GM19463 (cell line): Measurements from ENCODE around the gene PLEKHM2.

Experiments used
- ATAC-seq: cut with Tn5 transposase; IDR thresholded peaks from one replicate; pipeline ENCODE4 v1.9.1; 2021; ENCODE audit warnings: mild to moderate bottlenecking, moderate library complexity; ENCODE audit not compliant: unreplicated experiment

The PLEKHM2 gene

DNA sequence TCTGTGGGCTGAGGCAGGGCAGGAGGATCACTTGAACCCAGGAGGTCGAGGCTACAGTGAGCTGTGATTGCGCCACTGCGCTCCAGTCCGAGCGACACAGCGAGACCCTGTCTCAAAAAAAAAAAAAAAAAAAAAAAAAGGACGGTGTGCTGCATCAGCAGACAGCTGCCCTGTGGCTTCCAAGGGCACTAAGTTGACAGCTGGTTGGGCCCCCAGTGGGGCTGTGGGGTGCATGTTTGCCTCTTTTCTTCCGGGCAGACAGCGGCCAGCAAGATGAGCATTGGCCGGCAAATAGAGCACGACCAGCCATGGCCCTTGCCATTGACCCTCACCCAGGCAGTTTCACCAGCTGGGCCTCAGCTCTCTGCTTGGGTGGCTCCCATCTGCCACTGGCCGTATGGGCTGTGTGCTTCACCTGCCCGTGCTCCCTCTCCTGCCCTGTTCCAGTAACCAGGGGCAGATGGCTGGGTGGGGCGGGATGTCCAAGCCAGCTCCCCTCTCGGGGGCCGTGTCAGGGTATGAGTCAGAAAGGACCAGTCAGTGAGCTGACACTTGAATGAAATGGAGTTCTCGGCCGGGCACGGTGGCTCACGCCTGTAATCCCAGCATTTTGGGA, 39.6 kb downstream of the PLEKHM2 start:
- no peak for ATAC-seq

DNA sequence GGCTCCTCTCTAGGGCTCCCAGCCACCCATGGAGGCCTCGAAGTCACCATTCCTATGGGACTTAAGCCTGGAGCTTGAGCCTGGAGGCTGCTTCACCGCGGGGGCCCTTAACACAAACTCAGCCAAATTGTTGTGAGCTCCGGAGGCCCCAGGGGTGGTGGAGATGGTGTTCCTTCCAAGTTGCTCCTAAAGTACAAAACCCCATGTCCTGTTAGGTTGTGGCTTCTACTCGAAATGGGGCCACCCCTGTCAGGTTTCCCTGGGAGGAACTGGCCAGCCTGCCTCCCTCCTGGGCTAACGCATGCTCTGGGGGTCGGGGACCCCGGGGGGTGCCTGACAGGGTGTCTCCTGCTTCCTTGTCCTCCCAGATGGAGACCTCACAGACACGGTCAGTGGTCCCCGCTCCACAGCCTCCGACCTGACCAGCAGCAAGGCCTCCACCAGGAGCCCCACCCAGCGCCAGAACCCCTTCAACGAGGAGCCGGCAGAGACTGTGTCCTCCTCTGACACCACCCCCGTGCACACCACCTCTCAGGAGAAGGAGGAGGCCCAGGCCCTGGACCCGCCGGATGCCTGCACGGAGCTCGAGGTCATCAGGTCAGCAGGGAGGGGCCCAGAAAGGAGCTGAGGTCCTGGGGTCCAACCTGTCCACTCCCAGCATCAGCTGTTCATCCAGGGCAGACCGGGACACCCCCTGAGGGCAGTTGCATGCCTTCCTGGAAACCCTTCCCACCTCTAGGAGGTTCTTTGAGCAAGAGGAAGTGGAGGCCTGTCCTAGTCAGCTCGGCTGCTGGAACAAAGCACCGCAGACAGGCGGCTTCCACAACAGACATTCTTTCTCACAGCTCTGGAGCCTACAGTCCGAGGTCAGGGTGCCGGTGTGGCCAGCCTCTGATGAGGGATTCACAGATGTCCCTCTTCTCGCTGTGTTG, 41.1 kb downstream of the PLEKHM2 start:
- ATAC-seq: no peak

DNA sequence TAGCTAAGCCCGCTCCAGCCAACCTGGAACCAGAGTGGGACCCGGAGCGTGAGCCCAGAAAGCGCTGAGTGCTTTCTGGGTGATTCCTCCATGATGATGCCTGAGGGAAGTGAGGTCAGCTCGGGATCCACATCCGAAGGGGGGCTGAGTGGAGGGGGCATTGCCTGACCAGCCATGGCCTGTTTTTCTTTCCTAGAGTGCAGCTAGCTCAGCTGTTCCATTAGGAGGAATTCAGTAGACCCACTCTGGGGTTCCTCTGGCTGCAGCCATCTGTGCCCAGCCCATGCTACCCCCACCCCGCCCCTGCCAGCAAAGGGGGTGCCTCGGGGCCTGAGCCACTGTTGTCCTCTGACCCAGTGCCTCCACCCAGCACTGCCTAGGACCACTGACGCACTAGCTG, 42.4 kb downstream of the PLEKHM2 start:
- ATAC-seq: no peak

DNA sequence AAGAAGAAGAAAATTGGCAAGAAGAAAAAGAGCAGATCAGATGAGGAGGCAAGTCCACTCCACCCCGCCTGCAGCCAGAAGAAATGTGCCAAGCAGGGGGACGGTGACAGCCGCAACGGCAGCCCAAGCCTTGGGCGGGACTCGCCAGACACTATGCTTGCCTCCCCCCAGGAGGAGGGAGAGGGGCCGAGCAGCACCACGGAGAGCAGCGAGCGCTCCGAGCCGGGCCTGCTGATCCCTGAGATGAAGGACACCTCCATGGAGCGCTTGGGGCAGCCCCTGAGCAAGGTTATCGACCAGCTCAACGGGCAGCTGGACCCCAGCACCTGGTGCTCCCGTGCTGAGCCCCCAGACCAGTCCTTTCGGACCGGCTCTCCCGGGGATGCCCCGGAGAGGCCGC, 42.9 kb downstream of the PLEKHM2 start:
- ATAC-seq: no peak

DNA sequence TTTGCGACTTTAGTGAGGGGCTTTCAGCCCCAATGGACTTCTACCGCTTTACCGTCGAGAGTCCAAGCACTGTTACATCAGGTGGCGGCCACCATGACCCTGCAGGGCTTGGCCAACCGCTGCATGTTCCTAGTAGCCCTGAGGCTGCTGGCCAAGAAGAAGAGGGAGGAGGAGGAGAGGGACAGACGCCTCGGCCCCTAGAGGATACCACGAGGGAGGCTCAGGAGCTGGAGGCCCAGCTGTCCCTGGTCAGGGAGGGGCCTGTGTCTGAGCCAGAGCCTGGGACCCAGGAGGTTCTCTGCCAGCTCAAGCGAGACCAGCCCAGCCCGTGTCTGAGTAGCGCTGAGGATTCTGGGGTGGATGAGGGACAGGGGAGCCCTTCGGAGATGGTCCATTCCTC, 43.3 kb downstream of the PLEKHM2 start:
- no peak for ATAC-seq

DNA sequence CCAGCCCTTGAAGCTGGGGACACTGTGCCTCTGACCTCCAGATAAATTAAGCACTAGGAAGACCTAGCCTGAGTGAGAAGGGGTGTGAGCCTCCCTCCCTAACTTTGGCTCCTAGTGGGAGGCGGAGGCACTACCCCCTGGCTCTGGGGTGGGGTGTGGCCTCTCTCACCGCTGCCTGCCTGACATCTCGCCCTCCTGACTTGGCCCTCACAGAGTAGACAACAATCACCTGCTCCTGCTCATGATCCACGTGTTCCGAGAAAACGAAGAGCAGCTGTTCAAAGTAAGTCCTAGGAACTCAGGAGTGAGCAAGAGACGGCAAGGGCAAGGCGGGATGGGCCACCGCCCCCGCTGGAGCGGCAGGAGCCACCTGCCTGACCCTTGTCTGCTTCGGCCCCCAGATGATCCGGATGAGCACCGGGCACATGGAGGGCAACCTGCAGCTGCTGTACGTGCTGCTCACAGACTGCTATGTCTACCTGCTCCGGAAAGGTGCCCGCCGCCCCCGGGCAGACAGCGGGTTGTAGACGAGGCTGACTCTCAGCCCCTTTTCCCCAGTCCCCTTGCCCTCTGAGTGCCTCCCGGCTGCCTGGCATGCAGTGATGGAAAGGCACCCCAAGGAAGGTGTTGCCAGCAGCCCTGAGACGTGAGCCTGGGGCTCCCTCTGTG, 43.9 kb downstream of the PLEKHM2 start:
- ATAC-seq: no peak

DNA sequence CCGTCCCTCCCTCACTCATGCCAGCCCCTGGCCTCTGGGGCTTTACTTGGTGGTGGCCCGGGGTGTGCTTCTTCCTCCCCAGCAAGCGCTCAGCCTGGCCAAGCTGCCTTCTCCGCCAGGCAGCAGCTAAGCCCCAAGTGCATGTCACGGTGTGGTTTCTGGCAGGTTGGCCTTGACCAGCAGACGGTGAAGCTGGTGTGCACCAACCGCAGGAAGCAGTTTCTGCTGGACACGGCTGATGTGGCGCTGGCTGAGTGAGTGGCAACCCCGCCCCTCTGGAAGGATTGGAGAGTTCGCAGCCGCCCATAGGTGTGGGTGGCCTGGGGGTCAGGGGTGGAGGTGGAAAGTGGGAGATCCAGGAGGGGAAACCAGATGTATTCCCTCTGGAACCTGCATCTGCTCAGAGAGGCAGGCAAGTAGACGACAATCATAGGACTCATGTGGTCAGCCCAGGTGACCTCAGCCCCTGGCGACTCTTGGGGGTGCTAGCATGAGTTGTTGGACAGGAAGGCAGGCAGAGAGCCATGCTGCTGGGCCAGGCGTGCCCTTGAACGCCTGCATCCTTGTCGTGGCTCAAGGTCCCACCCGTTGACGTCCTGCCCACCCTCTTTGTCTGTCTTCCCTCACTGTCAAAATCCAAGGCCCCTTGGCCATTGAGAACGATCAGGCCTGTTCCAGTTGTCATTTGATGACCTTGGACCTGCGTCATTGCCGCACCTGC, 45.0 kb downstream of the PLEKHM2 start:
- ATAC-seq: no peak

DNA sequence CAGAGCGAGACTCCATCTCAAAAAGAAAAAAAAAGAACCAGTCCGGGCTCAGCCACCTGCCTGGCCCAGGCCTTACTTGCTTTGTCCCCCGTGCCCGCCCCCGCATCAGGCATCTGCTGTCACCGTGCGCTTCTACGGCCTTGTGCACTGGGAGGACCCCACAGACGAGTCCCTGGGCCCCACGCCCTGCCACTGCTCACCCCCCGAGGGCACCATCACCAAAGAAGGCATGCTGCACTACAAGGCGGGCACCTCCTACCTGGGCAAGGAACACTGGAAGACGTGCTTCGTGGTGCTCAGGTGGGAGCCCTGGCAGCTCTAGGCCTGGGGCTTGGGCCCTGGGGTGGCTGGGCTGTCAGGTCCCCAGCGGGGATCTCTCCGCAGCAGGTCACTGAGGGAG, 46.3 kb downstream of the PLEKHM2 start:
- ATAC-seq: no peak

DNA sequence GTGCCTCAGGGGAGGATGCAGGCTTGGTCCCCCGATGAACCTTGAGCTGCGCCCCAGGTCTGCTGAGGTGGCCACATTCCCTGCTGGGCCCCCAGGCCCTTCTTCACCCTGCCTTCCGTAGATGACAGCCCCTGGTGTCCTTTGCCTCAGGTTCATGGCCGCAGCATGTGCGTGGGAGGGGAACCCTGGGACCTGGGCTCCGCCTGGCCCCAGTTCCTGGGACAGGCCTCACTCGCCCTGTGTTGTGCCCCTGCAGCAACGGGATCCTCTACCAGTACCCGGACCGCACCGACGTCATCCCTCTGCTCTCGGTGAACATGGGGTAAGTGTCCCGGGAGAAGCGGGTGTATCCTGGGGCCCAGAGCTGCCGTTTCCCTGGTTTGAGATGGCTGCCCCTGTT, 46.8 kb downstream of the PLEKHM2 start:
- ATAC-seq: no peak

DNA sequence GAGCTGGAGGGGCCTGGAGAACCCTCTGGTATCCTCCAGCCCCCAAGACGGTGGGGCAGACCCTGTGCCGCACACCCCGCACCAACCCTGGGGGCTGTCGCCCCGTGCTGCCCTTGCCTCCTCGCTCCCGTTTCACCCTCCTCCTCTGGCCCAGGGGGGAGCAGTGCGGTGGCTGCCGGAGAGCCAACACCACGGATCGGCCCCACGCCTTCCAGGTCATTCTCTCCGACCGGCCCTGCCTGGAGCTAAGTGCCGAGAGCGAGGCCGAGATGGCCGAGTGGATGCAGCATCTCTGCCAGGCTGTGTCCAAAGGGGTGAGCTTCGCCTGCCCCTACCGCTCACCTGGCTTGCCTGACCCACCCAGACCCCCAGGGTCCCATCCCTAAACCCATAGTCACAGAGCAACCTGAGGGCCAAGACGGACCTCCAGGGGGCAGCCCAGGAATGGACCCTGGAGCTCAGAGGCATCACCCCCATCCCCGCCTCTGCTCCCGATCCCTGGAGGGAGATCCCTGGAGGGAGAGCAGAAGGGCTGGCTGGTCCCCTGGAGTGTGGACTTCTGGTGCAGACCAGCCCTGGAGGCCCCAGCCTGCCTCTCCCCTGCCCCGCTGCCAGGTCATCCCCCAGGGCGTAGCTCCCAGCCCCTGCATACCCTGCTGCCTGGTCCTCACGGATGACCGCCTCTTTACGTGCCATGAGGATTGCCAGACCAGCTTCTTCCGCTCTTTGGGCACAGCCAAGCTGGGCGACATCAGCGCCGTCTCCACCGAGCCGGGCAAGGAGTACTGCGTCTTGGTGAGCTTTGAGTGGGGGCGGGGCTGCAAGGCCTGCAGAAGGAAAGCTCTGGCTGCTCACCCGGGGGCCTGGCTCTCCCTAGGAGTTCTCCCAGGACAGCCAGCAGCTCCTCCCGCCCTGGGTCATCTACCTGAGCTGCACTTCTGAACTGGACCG, 47.9 kb downstream of the PLEKHM2 start:
- no peak for ATAC-seq

DNA sequence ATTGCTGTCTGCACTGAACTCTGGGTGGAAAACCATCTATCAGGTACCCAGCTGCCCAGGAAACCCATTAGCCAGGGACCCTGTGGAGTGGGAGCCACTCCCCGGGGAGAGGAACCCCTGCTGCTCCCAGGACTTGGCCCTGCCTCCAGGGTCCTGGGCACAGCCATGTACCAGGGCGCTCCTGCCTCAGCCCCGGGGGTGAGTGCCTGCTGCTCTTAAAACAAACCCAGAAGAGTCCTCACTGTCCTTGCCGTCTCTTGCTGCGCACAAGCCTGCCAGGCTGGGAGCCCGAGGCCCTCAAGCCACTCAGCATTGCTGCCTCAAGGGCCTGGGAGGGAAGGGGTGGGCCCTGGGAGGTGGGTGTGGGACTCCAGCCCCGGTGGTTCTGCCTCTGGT, 48.6 kb downstream of the PLEKHM2 start:
- ATAC-seq: no peak

DNA sequence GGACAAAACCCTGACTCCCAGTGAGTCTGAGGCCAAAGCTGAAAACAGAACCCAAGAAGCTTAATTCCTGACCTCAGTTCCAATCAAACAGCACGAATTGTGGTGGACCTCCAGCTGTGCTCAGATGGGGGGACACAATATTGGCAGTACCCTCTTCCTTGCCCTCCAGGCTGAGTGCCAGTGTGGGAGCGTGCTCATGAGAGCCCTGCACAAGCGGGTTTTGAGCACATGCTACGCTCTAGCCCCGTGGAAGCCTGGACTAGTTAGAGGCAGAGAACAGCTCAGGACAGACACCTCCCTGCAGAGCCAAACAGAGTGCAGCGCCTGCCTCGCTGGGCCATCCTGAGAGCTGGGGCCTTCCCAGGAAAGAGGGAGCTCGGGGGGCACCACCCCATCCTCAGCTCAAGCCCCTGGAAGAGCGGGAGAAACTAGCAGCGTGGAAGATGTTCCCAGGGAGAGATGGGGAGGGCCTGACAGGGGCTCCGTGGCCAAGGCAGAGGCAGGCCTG, 49.2 kb downstream of the PLEKHM2 start:
- ATAC-seq: no peak

DNA sequence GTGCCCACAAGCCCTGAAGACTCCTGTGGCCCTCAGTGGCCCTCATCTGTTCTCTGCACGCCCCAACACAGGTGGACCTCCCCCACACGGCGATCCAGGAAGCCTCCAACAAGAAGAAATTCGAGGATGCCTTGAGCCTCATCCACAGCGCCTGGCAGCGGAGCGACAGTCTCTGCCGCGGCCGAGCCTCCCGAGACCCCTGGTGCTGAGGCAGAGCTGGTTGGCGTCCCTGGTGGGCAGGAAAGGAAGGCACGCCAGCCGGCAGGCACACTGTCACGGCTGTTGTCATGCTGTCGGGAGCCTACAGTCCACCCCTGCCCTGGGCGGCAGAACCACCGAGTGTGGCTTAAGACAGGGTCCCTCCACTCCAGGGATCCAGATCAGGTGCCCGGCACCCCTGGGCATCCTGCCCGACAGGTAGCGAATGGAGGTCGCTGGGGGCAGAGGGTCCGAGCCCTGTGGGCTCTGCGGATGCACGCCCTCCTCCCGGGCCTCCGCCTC, 49.7 kb downstream of the PLEKHM2 start:
- no peak for ATAC-seq

DNA sequence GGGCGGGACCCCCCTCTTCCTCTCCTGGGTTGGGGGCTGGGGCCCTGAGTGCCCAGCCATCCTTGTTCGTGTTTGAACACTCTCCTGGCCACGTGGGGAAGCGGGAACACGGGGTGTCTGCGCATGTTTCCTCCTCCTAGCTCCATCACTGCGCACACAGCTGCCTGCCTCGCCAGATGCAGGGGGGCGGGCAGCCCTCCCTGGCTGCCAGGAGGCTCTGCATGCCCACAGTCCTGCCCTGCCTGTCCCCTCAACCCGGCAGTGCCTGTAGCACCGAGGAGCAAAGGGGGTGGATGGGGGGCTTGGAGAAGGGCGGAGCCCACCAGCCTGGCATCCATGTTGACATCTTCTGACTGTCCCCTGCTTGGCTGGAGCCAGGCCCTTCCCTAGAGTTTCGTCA, 50.2 kb downstream of the PLEKHM2 start:
- no peak for ATAC-seq

DNA sequence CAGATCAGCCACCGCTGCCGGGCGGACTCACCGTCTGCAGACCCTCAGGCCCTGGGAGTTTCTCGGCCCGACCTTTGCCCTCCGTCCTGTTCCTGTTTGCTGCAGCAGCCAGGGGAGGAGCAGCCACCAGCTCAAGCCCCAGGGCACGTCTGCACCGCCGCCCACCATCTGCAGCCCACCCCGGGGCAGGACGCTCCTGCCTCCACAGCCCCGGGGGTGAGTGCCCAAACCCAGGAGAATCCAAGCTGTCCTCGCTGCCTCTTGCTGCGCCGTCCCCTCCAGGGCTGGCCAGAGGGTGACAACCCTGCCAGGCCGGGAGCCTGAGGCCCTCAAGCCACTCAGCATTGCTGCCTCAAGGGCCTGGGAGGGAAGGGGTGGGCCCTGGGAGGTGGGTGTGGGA, 50.8 kb downstream of the PLEKHM2 start:
- ATAC-seq: no peak

DNA sequence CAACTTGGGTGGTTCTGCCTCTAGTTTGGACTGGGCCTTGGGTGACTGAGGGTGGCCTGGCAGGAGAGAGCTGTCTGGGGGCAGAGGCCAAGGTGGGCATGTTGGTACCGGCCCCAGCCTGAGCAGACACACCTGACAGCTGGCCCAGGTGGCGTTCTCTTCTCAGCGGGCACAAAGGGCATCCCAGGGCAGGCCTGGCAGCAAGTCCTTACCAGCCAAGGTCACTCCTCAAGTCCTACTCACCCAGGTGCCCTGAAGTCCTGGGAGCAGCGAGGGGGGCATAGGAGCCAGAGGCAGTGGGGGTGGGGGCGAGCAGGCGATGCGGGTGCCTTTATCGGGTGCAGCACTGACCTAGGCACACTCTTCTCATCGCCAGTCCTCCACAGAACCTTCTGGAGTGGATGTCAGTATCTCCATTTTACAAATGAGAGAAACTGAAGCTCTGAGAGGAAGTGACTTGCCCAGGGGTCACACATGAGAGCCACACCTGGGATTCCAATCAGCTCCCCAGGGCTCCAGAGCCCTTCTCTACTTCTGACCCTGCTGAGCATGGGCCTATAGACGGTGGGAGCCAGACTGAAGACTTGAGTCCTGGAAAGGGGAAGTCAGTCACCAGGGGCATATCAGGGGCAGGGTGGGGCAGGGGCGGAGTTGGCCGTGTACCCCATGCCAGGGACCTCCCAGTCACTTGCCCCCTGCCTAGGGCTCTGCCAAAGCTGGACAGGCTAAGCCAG, 51.4 kb downstream of the PLEKHM2 start:
- ATAC-seq: no peak

DNA sequence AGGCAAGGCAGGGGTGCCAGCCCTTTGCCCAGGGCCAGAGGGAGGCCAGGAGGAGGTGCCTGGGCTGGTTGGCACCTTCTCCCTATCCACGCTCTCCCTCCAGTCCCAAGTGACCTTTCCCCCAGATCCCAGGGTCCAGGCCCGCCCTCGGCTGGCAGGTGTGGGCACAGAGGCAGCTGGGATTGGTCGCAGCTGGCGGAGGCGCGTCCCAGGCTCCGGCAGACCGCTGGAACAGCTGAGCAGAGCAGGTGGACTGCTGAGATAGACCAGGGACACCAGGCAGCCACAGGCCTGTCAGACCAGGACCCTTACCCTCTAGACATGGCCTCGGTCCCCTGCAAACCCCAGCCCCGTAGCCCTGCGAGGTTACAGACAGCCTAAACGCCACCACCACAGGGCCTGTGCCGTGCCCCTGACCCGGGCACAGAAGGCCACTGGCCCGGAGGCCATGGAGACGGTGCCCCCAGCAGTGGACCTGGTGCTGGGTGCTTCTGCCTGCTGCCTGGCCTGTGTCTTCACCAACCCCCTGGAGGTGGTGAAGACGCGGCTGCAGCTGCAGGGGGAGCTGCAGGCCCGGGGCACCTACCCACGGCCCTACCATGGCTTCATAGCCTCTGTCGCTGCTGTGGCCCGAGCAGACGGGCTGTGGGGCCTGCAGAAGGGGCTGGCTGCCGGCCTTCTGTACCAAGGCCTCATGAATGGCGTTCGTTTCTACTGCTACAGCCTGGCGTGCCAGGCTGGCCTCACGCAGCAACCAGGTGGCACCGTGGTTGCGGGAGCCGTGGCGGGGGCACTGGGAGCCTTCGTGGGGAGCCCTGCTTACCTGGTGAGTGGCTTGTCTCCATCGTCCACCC, 52.1 kb downstream of the PLEKHM2 start, which contains the start of gene SLC25A34:
Gene SLC25A34 (plus strand): TSS at position 221 of the 854 bp plus-strand sequence. CDS start 228 bp downstream, at position 449.
- no peak for ATAC-seq

DNA sequence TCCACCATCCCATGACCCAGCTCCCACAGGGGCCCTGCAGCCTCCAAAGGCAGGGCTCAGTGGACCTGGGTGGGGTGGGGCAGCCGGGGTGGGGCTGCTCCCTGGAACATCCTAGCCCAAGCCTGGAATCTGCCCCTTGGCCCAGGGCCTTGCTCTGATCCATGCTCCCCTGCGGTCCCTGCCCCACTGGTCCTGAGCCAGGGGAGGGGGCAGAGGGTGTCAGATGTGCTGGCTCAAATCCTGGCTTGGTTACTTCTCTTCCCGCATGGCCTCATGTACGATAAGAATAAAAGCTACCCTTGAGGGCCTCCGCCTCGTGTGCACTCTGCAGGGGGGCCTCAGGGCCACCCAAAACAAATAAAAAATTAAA, 52.8 kb downstream of the PLEKHM2 start:
- no peak for ATAC-seq
